Posterior cingulate gyrus (tissue), 11 donors: ENCODE data around the gene GCNT1.
"Not testable (repeated sequence)": the region's sequence is repeated elsewhere in the genome, so short reads cannot be mapped to it uniquely, and the experiment has no call there.

Experiments
- DNase-seq, 10 donors: peaks; one replicate each; pipeline versions ENCODE4 v3.0.0 to v3.0.0-alpha.2; 2020 to 2021; ENCODE audit warnings: mixed read lengths in 3 of 10
- intact Hi-C: fragments of 100-400 bp; cut with DNase I; formaldehyde crosslinking; loops from one replicate; pipeline ENCODE4 v1.15.1; 2023

GCNT1 gene

GRCh38 chr9:76479337-76479736 lies 20.4 kb downstream of the GCNT1 start:
- intact Hi-C loops, DNase-seq: not testable (repeated sequence)

GRCh38 chr9:76486151-76486550 lies 27.2 kb downstream of the GCNT1 start:
- intact Hi-C loops = no loop called here
- DNase-seq = no peak

GRCh38 chr9:76490249-76490990 lies 31.4 kb downstream of the GCNT1 start:
- intact Hi-C loops = no loop called here
- no peak for DNase-seq

GRCh38 chr9:76491056-76491455 lies 32.1 kb downstream of the GCNT1 start:
- intact Hi-C loops, DNase-seq: not testable (repeated sequence)

- DNase-seq, intact Hi-C loops: not testable (repeated sequence)
Observed at GRCh38 chr9:76493496-76493895, 34.5 kb downstream of the GCNT1 start.

- intact Hi-C loops = no loop called here
- DNase-seq = no peak
Observed at GRCh38 chr9:76500061-76500460, 41.1 kb downstream of the GCNT1 start.

GRCh38 chr9:76502746-76503145 lies 43.8 kb downstream of the GCNT1 start:
- no peak for DNase-seq
- intact Hi-C loops = no loop called here

- DNase-seq = no peak
- intact Hi-C loops = no loop called here
Observed at GRCh38 chr9:76510041-76510440, 51.1 kb downstream of the GCNT1 start.

- no peak for DNase-seq
- intact Hi-C loops = no loop called here
Observed at GRCh38 chr9:76510446-76510845, 51.5 kb downstream of the GCNT1 start.

- intact Hi-C loops = no loop called here
- no peak for DNase-seq
Observed at GRCh38 chr9:76512826-76513225, 53.8 kb downstream of the GCNT1 start.

GRCh38 chr9:76516350-76516749 lies 57.4 kb downstream of the GCNT1 start:
- intact Hi-C loops = no loop called here

GRCh38 chr9:76516871-76517270 lies 57.9 kb downstream of the GCNT1 start:
- DNase-seq = no peak
- intact Hi-C loops = no loop called here

More at GRCh38 chr9:76516350-76516749, 57.4 kb downstream of the GCNT1 start:
- DNase-seq = no peak

- no peak for DNase-seq
Observed at GRCh38 chr9:76519075-76519835, 60.3 kb downstream of the GCNT1 start.

GRCh38 chr9:76521244-76521681 lies 62.3 kb downstream of the GCNT1 start:
- DNase-seq = no peak
- intact Hi-C loops = no loop called here

More at GRCh38 chr9:76519075-76519835, 60.3 kb downstream of the GCNT1 start:
- intact Hi-C loops = no loop called here

- DNase-seq = no peak
- intact Hi-C loops = no loop called here
Observed at GRCh38 chr9:76521906-76522305, 62.9 kb downstream of the GCNT1 start.

GRCh38 chr9:76523617-76524200 lies 64.7 kb downstream of the GCNT1 start:
- intact Hi-C loops, DNase-seq: not testable (repeated sequence)

- no peak for DNase-seq
- intact Hi-C loops = no loop called here
Observed at GRCh38 chr9:76525196-76525595, 66.2 kb downstream of the GCNT1 start.

GRCh38 chr9:76526026-76526425 lies 67.0 kb downstream of the GCNT1 start:
- DNase-seq = no peak
- intact Hi-C loops = no loop called here

GRCh38 chr9:76528056-76528455 lies 69.1 kb downstream of the GCNT1 start:
- intact Hi-C loops = no loop called here
- no peak for DNase-seq

- peak in 3 of 10 donors; percentile 70 to 75 (median 74) for DNase-seq
- intact Hi-C loops = no loop called here
Observed at GRCh38 chr9:76528642-76529190, 69.7 kb downstream of the GCNT1 start.

- intact Hi-C loops = no loop called here
- DNase-seq = no peak
Observed at GRCh38 chr9:76529653-76530052, 70.7 kb downstream of the GCNT1 start.
